ENCODE results near the gene FANCM.

DNA sequence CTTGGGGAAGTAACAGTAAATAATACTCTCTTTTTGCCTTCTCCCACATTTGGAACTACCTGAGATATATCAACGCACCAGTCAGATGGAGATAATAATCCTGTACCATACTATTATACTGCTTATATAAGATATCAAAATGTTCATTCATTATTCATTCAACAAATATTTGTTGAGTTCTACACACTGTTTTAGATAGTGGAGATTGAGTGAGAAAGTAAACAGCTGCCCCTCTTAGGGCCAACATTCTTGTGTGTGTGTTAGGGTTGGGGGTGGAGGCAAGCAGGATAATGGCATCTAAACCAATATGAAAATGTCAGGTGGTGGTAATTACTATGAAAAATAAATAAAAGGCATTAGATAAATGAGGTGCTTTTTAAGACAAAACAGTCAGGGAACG is 103.3 kb downstream of the FANCM start:
- TF ChIP-seq, protein P1, sequence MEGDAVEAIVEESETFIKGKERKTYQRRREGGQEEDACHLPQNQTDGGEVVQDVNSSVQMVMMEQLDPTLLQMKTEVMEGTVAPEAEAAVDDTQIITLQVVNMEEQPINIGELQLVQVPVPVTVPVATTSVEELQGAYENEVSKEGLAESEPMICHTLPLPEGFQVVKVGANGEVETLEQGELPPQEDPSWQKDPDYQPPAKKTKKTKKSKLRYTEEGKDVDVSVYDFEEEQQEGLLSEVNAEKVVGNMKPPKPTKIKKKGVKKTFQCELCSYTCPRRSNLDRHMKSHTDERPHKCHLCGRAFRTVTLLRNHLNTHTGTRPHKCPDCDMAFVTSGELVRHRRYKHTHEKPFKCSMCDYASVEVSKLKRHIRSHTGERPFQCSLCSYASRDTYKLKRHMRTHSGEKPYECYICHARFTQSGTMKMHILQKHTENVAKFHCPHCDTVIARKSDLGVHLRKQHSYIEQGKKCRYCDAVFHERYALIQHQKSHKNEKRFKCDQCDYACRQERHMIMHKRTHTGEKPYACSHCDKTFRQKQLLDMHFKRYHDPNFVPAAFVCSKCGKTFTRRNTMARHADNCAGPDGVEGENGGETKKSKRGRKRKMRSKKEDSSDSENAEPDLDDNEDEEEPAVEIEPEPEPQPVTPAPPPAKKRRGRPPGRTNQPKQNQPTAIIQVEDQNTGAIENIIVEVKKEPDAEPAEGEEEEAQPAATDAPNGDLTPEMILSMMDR (IDR thresholded peaks at IDR 0.05; ENCODE audit: insufficient read depth, low read depth, low read length), result no peak
- TF ChIP-seq EZH2 (IDR thresholded peaks at IDR 0.05; ENCODE audit: insufficient read depth, low read length), result no peak
